Measurements from ENCODE around the gene IDI1. TPM values are rescaled to one million over a fixed set of nuclear protein-coding genes. Genes with fewer than 3 reads are reported as not detected.

IDI1 gene
- total and polyA plus RNA-seq, 7 experiments from 2014 or later = 23.4 to 159 (median 34.6) TPM

- no peaks in the 10 kb centered on the region for H3K27me3 ChIP-seq (ENCODE audit: control insufficient read depth in 2 of 2, insufficient read depth in 2 of 2, low read length in 2 of 2)
- ATAC-seq = no peak
- H3K4me1 ChIP-seq (ENCODE audit: control insufficient read depth in 2 of 2, insufficient read depth in 2 of 2, low read length in 2 of 2) = no peaks in the 10 kb centered on the region
- H3K36me3 ChIP-seq (ENCODE audit: control insufficient read depth in 2 of 3, insufficient read depth in 3 of 3, low read length in 3 of 3) = peaks cover 49 to 91% (median 54%) of the 10 kb centered on the region in 3 experiments
- intact Hi-C loops (cut with micrococcal nuclease) = no loop called here
- H3K9me3 ChIP-seq (ENCODE audit: control insufficient read depth in 2 of 3, low read length in 3 of 3) = peaks cover 0 to 7% (median 2%) of the 10 kb centered on the region in 3 experiments
- H3K4me1 Mint-ChIP-seq = peaks cover 0 to 13% (median 6%) of the 10 kb centered on the region in 7 donors
- CTCF ChIA-PET = no interaction called here
- H3K4me3 ChIP-seq (ENCODE audit: low read length) = no peak overlapping the region
- H3K9me3 Mint-ChIP-seq = peaks cover 0 to 15% (median 5%) of the 10 kb centered on the region in 11 donors
- DNase-seq = peak in 1 of 9 donors; percentile 1
- H3K27me3 Mint-ChIP-seq = no peaks in the 10 kb centered on the region
- H3K4me3 Mint-ChIP-seq = no peak overlapping the region
- H3K27ac ChIP-seq (ENCODE audit: low read depth, low read length) = no peak overlapping the region
- POLR2A ChIA-PET = interaction anchor here (0.6 kb wide), 1 partner anchor 9 kb away, joined by 4 read pairs; the partner anchor contains the start of gene GTPBP4
- H3K27ac Mint-ChIP-seq = no peak overlapping the region
- H3K36me3 Mint-ChIP-seq = peaks cover 22 to 73% (median 60%) of the 10 kb centered on the region in 5 donors
Measured at GRCh38 chr10:997266-998022, 51.5 kb downstream of the IDI1 start.

- CTCF ChIA-PET = no interaction called here
- H3K36me3 Mint-ChIP-seq = peaks cover 11 to 61% (median 47%) of the 10 kb centered on the region in 5 donors
- no peak overlapping the region for H3K27ac ChIP-seq (ENCODE audit: low read depth, low read length)
- H3K9me3 ChIP-seq (ENCODE audit: control insufficient read depth in 2 of 3, low read length in 3 of 3) = no peaks in the 10 kb centered on the region
- POLR2A ChIA-PET = no interaction called here
- H3K4me3 ChIP-seq (ENCODE audit: low read length) = no peak overlapping the region
- H3K4me1 ChIP-seq (ENCODE audit: control insufficient read depth in 2 of 2, insufficient read depth in 2 of 2, low read length in 2 of 2) = no peaks in the 10 kb centered on the region
- peaks cover 39 to 80% (median 39%) of the 10 kb centered on the region in 3 experiments for H3K36me3 ChIP-seq (ENCODE audit: control insufficient read depth in 2 of 3, insufficient read depth in 3 of 3, low read length in 3 of 3)
- H3K27ac Mint-ChIP-seq = no peak overlapping the region
- no peak for ATAC-seq
- peaks cover 0 to 2% (median 0%) of the 10 kb centered on the region in 11 donors for H3K9me3 Mint-ChIP-seq
- intact Hi-C loops (cut with micrococcal nuclease) = no loop called here
- DNase-seq = no peak
- H3K4me1 Mint-ChIP-seq = peaks cover 3 to 12% (median 7%) of the 10 kb centered on the region in 7 donors
- no peaks in the 10 kb centered on the region for H3K27me3 ChIP-seq (ENCODE audit: control insufficient read depth in 2 of 2, insufficient read depth in 2 of 2, low read length in 2 of 2)
- no peaks in the 10 kb centered on the region for H3K27me3 Mint-ChIP-seq
- H3K4me3 Mint-ChIP-seq = no peak overlapping the region
Measured at GRCh38 chr10:996031-996430, 52.9 kb downstream of the IDI1 start.

GRCh38 chr10:995559-995926 lies 53.4 kb downstream of the IDI1 start:
- intact Hi-C loops (cut with micrococcal nuclease) = no loop called here
- H3K9me3 Mint-ChIP-seq = peaks cover 0 to 2% (median 0%) of the 10 kb centered on the region in 11 donors
- no peak for DNase-seq
- Histone ChIP-seq H3K9me3 (ENCODE audit: control insufficient read depth in 2 of 3, low read length in 3 of 3) (no peaks in the 10 kb centered on the region), H3K4me1 (ENCODE audit: control insufficient read depth in 2 of 2, insufficient read depth in 2 of 2, low read length in 2 of 2) (no peaks in the 10 kb centered on the region), H3K36me3 (ENCODE audit: control insufficient read depth in 2 of 3, insufficient read depth in 3 of 3, low read length in 3 of 3) (peaks cover 34 to 79% (median 34%) of the 10 kb centered on the region in 3 experiments), H3K27ac (ENCODE audit: low read depth, low read length) (no peak overlapping the region), H3K27me3 (ENCODE audit: control insufficient read depth in 2 of 2, insufficient read depth in 2 of 2, low read length in 2 of 2) (no peaks in the 10 kb centered on the region), H3K4me3 (ENCODE audit: low read length) (no peak overlapping the region)
- H3K27me3 Mint-ChIP-seq = no peaks in the 10 kb centered on the region
- H3K36me3 Mint-ChIP-seq = peaks cover 8 to 56% (median 42%) of the 10 kb centered on the region in 5 donors
- peaks cover 6 to 17% (median 9%) of the 10 kb centered on the region in 7 donors for H3K4me1 Mint-ChIP-seq
- ATAC-seq = no peak
- ChIA-PET POLR2A (no interaction called here), CTCF (no interaction called here)
- peak overlapping the region in 1 of 9 donors; percentile 77 for H3K27ac Mint-ChIP-seq
- no peak overlapping the region for H3K4me3 Mint-ChIP-seq

- Mint-ChIP-seq H3K27me3 (no peaks in the 10 kb centered on the region), H3K4me1 (peaks cover 11 to 22% (median 15%) of the 10 kb centered on the region in 7 donors), H3K36me3 (peaks cover 8 to 53% (median 40%) of the 10 kb centered on the region in 5 donors), H3K9me3 (peaks cover 0 to 2% (median 0%) of the 10 kb centered on the region in 11 donors), H3K27ac (peak overlapping the region in 3 of 9 donors; percentile 1 to 79 (median 77)), H3K4me3 (peak overlapping the region in 1 of 10 donors; percentile 17)
- H3K9me3 ChIP-seq (ENCODE audit: control insufficient read depth in 2 of 3, low read length in 3 of 3) = no peaks in the 10 kb centered on the region
- H3K27ac ChIP-seq (ENCODE audit: low read depth, low read length) = no peak overlapping the region
- no peak for DNase-seq
- ATAC-seq = no peak
- H3K4me1 ChIP-seq (ENCODE audit: control insufficient read depth in 2 of 2, insufficient read depth in 2 of 2, low read length in 2 of 2) = peaks cover under 1 to 2% of the 10 kb centered on the region in 2 donors
- ChIA-PET POLR2A (no interaction called here), CTCF (interaction anchor here (0.7 kb wide), 1 partner anchor 12 kb away, joined by 3 read pairs; no protein-coding TSS in a partner anchor)
- H3K36me3 ChIP-seq (ENCODE audit: control insufficient read depth in 2 of 3, insufficient read depth in 3 of 3, low read length in 3 of 3) = peaks cover 32 to 74% (median 32%) of the 10 kb centered on the region in 3 experiments
- no peaks in the 10 kb centered on the region for H3K27me3 ChIP-seq (ENCODE audit: control insufficient read depth in 2 of 2, insufficient read depth in 2 of 2, low read length in 2 of 2)
- intact Hi-C loops (cut with micrococcal nuclease) = no loop called here
- no peak overlapping the region for H3K4me3 ChIP-seq (ENCODE audit: low read length)
Measured at GRCh38 chr10:994836-995558, 53.9 kb downstream of the IDI1 start.

GRCh38 chr10:992871-993270 lies 56.0 kb downstream of the IDI1 start:
- POLR2A ChIA-PET = interaction anchor here (0.7 to 1.2 kb wide), 2 partner anchors 19 to 56 kb away, joined by 3 to 4 read pairs; partner anchors contain the start of gene IDI1
- DNase-seq (peak in 1 of 9 donors; percentile 4), ATAC-seq (no peak)
- Histone ChIP-seq H3K4me3 (ENCODE audit: low read length) (no peak overlapping the region), H3K4me1 (ENCODE audit: control insufficient read depth in 2 of 2, insufficient read depth in 2 of 2, low read length in 2 of 2) (peaks cover 11 to 12% of the 10 kb centered on the region in 2 donors), H3K27ac (ENCODE audit: low read depth, low read length) (no peak overlapping the region), H3K9me3 (ENCODE audit: control insufficient read depth in 2 of 3, low read length in 3 of 3) (no peaks in the 10 kb centered on the region), H3K36me3 (ENCODE audit: control insufficient read depth in 2 of 3, insufficient read depth in 3 of 3, low read length in 3 of 3) (peaks cover 16 to 61% (median 27%) of the 10 kb centered on the region in 3 experiments), H3K27me3 (ENCODE audit: control insufficient read depth in 2 of 2, insufficient read depth in 2 of 2, low read length in 2 of 2) (no peaks in the 10 kb centered on the region)
- Mint-ChIP-seq H3K4me3 (no peak overlapping the region), H3K27me3 (no peaks in the 10 kb centered on the region), H3K4me1 (peaks cover 20 to 35% (median 31%) of the 10 kb centered on the region in 7 donors), H3K27ac (no peak overlapping the region), H3K36me3 (peaks cover 5 to 38% (median 25%) of the 10 kb centered on the region in 5 donors), H3K9me3 (peaks cover 0 to 2% (median 0%) of the 10 kb centered on the region in 11 donors)
- CTCF ChIA-PET = no interaction called here
- intact Hi-C loops (cut with micrococcal nuclease) = no loop called here

- Mint-ChIP-seq H3K27me3 (no peaks in the 10 kb centered on the region), H3K4me3 (no peak overlapping the region), H3K4me1 (peaks cover 20 to 37% (median 31%) of the 10 kb centered on the region in 7 donors), H3K9me3 (peaks cover 0 to 2% (median 0%) of the 10 kb centered on the region in 11 donors), H3K36me3 (peaks cover 5 to 34% (median 21%) of the 10 kb centered on the region in 5 donors), H3K27ac (no peak overlapping the region)
- DNase-seq (no peak), ATAC-seq (no peak)
- POLR2A ChIA-PET = interaction anchor here (0.7 kb wide), 1 partner anchor 19 kb away, joined by 3 read pairs; no protein-coding TSS in a partner anchor
- Histone ChIP-seq H3K36me3 (ENCODE audit: control insufficient read depth in 2 of 3, insufficient read depth in 3 of 3, low read length in 3 of 3) (peaks cover 13 to 58% (median 23%) of the 10 kb centered on the region in 3 experiments), H3K27ac (ENCODE audit: low read depth, low read length) (no peak overlapping the region), H3K27me3 (ENCODE audit: control insufficient read depth in 2 of 2, insufficient read depth in 2 of 2, low read length in 2 of 2) (no peaks in the 10 kb centered on the region), H3K4me3 (ENCODE audit: low read length) (no peak overlapping the region), H3K4me1 (ENCODE audit: control insufficient read depth in 2 of 2, insufficient read depth in 2 of 2, low read length in 2 of 2) (peaks cover 13 to 15% of the 10 kb centered on the region in 2 donors), H3K9me3 (ENCODE audit: control insufficient read depth in 2 of 3, low read length in 3 of 3) (no peaks in the 10 kb centered on the region)
- CTCF ChIA-PET = no interaction called here
- intact Hi-C loops (cut with micrococcal nuclease) = no loop called here
Measured at GRCh38 chr10:992467-992866, 56.5 kb downstream of the IDI1 start.

Data from naive thymus-derived CD4-positive, alpha-beta T cell (primary cell).